ENCODE measurements around the gene FMNL2. TPM values are rescaled to one million over a fixed set of nuclear protein-coding genes. Genes with fewer than 3 reads are reported as not detected.
"Not testable (repeated sequence)": the region's sequence is repeated elsewhere in the genome, so short reads cannot be mapped to it uniquely, and the experiment has no call there.

The FMNL2 gene
- polyA plus RNA-seq, 1 donor, result 22.4 TPM

GRCh38 chr2:152519581-152519952, 184.6 kb downstream of the FMNL2 start:
- DNase-seq (ENCODE audit: low read depth), result no peak

GRCh38 chr2:152520759-152521158, 185.8 kb downstream of the FMNL2 start:
- DNase-seq (ENCODE audit: low read depth), result no peak

- DNase-seq (ENCODE audit: low read depth), result not testable (repeated sequence)
Measured at GRCh38 chr2:152522446-152522845, 187.5 kb downstream of the FMNL2 start.

- DNase-seq (ENCODE audit: low read depth), result no peak
Measured at GRCh38 chr2:152523091-152523490, 188.1 kb downstream of the FMNL2 start.

- no peak for DNase-seq (ENCODE audit: low read depth)
Measured at GRCh38 chr2:152525277-152525838, 190.4 kb downstream of the FMNL2 start.

- no peak for DNase-seq (ENCODE audit: low read depth)
Measured at GRCh38 chr2:152529420-152530115, 194.6 kb downstream of the FMNL2 start.

- DNase-seq (ENCODE audit: low read depth), result no peak
Measured at GRCh38 chr2:152532241-152532640, 197.3 kb downstream of the FMNL2 start.

- DNase-seq (ENCODE audit: low read depth), result peak; percentile 81
Measured at GRCh38 chr2:152534460-152535135, 199.6 kb downstream of the FMNL2 start.

GRCh38 chr2:152537081-152537651, 202.2 kb downstream of the FMNL2 start:
- peak; percentile 38 for DNase-seq (ENCODE audit: low read depth)

GRCh38 chr2:152539424-152539823, 204.4 kb downstream of the FMNL2 start:
- DNase-seq (ENCODE audit: low read depth), result no peak

- DNase-seq (ENCODE audit: low read depth), result no peak
Measured at GRCh38 chr2:152541712-152542111, 206.7 kb downstream of the FMNL2 start.

- no peak for DNase-seq (ENCODE audit: low read depth)
Measured at GRCh38 chr2:152542337-152542994, 207.5 kb downstream of the FMNL2 start.

GRCh38 chr2:152542995-152543481, 208.1 kb downstream of the FMNL2 start:
- peak; percentile 41 for DNase-seq (ENCODE audit: low read depth)

- DNase-seq (ENCODE audit: low read depth), result no peak
Measured at GRCh38 chr2:152543717-152544116, 208.7 kb downstream of the FMNL2 start.

GRCh38 chr2:152544638-152545037, 209.7 kb downstream of the FMNL2 start:
- DNase-seq (ENCODE audit: low read depth), result no peak

GRCh38 chr2:152546230-152546837, 211.4 kb downstream of the FMNL2 start:
- DNase-seq (ENCODE audit: low read depth), result no peak

- no peak for DNase-seq (ENCODE audit: low read depth)
Measured at GRCh38 chr2:152548111-152548875, 213.3 kb downstream of the FMNL2 start.

GRCh38 chr2:152548996-152549395, 214.0 kb downstream of the FMNL2 start:
- no peak for DNase-seq (ENCODE audit: low read depth)

- no peak for DNase-seq (ENCODE audit: low read depth)
Measured at GRCh38 chr2:152549423-152549822, 214.4 kb downstream of the FMNL2 start.

GRCh38 chr2:152550386-152550785, 215.4 kb downstream of the FMNL2 start:
- no peak for DNase-seq (ENCODE audit: low read depth)

GRCh38 chr2:152552888-152553287, 217.9 kb downstream of the FMNL2 start:
- DNase-seq (ENCODE audit: low read depth), result no peak
